Mesendoderm (in vitro differentiated cells): ENCODE measurements around the gene PCSK7.

Source experiments
- DNase-seq: peaks from one replicate; pipeline ENCODE4 v3.0.0; 2013
- H2AK5ac ChIP-seq: 2 replicates; pipeline ENCODE4 v1.6.1; 2013; ENCODE audit warnings: low read length, inconsistent platforms
- H2BK120ac ChIP-seq: 2 replicates; pipeline ENCODE4 v1.6.1; 2013; ENCODE audit warnings: low read depth, mild to moderate bottlenecking, low read length, moderate library complexity, mixed read lengths
- H2BK15ac ChIP-seq: replicated peaks from 2 replicates; pipeline ENCODE4 v1.6.1; 2013; ENCODE audit warnings: low read depth, mild to moderate bottlenecking, moderate library complexity
- H2BK5ac ChIP-seq: 2 replicates; pipeline ENCODE4 v1.6.1; 2013; ENCODE audit warnings: low read length, inconsistent platforms
- H3K18ac ChIP-seq: 2 replicates; pipeline ENCODE4 v1.6.1; 2013; ENCODE audit warnings: mild to moderate bottlenecking, low read length, mixed read lengths
- H3K23ac ChIP-seq: one replicate; pipeline ENCODE4 v1.6.1; 2013; ENCODE audit warnings: low read length
- H3K27ac ChIP-seq: 2 replicates; pipeline ENCODE4 v1.5.1; 2013; ENCODE audit warnings: low read depth, mild to moderate bottlenecking, inconsistent platforms, low read length, moderate library complexity
- H3K27me3 ChIP-seq: 2 replicates; pipeline ENCODE4 v1.6.1; 2013; ENCODE audit warnings: low read length, control low read depth, mild to moderate bottlenecking, inconsistent platforms; ENCODE audit not compliant: insufficient read depth, poor library complexity
- H3K36me3 ChIP-seq: 2 replicates; pipeline ENCODE4 v1.6.1; 2013; ENCODE audit warnings: low read length, inconsistent platforms; ENCODE audit not compliant: control insufficient read depth, insufficient read depth
- H3K4ac ChIP-seq: one replicate; pipeline ENCODE4 v1.6.1; 2013; ENCODE audit warnings: low read depth, mild to moderate bottlenecking, low read length, moderate library complexity
- H3K4me1 ChIP-seq: 2 replicates; pipeline ENCODE4 v1.6.1; 2013; ENCODE audit warnings: low read depth, low read length, inconsistent platforms; ENCODE audit not compliant: control insufficient read depth
- H3K4me2 ChIP-seq: 2 replicates; pipeline ENCODE4 v1.6.1; 2013; ENCODE audit warnings: low read length
- H3K4me3 ChIP-seq: 2 replicates; pipeline ENCODE4 v1.5.1; 2013; ENCODE audit warnings: mild to moderate bottlenecking, low read length
- H3K56ac ChIP-seq: one replicate; pipeline ENCODE4 v1.6.1; 2013; ENCODE audit warnings: low read length
- H3K79me1 ChIP-seq: 2 replicates; pipeline ENCODE4 v1.6.1; 2013; ENCODE audit warnings: low read length, inconsistent platforms
- H3K79me2 ChIP-seq: 2 replicates; pipeline ENCODE4 v1.6.1; 2013; ENCODE audit warnings: mild to moderate bottlenecking, low read length; ENCODE audit not compliant: control insufficient read depth, insufficient read depth
- H3K9ac ChIP-seq: 2 replicates; pipeline ENCODE4 v1.6.1; 2013; ENCODE audit warnings: low read length, inconsistent platforms
- H4K5ac ChIP-seq: one replicate; pipeline ENCODE4 v1.6.1; 2013; ENCODE audit warnings: low read length
- H4K8ac ChIP-seq: one replicate; pipeline ENCODE4 v1.6.1; 2013; ENCODE audit warnings: low read depth, mild to moderate bottlenecking, control low read depth, low read length, moderate library complexity
- WGBS: extraction: QIAGEN DNeasy Blood & Tissue Kit; methylation state at CpG from one replicate; pipeline ENCODE4 v1.1.7; 2013; ENCODE audit warnings: low lambda C conversion rate, missing lambda C conversion rate; ENCODE audit not compliant: insufficient coverage; ENCODE audit errors: extremely low coverage; 5-methylcytosine and 5-hydroxymethylcytosine counted together

Gene PCSK7

DNA sequence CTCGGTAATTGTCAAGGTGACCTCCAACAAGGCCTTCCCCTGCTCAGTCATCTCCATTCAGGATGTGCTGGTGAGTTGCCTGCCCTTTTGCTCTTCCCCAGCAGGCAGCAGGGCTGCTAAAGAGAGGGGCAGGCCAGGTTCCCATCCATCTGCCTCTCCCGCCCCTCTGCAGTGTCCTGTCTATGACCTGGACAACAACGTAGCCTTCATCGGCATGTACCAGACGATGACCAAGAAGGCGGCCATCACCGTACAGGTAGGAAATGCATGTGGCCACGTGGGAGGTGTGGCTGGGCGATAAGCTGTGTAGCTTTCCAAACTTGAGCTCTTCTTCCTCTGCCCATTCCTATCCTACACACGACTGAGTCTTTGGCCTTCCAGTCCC, 49.3 kb downstream of the PCSK7 start:
- Histone ChIP-seq H3K4me1 (peaks cover 7% of the 10 kb centered on the region), H4K5ac (no peak overlapping the region), H3K4me2 (no peak overlapping the region), H4K8ac (no peak overlapping the region), H3K9ac (no peak overlapping the region), H2BK120ac (no peak overlapping the region), H2BK5ac (no peak overlapping the region), H3K18ac (no peak overlapping the region), H3K79me1 (no peaks in the 10 kb centered on the region), H3K4ac (no peak overlapping the region), H3K4me3 (no peak overlapping the region), H3K79me2 (no peaks in the 10 kb centered on the region), H3K27ac (no peak overlapping the region), H3K36me3 (no peaks in the 10 kb centered on the region), H2AK5ac (no peak overlapping the region), H3K27me3 (no peaks in the 10 kb centered on the region), H3K56ac (no peak overlapping the region), H3K23ac (no peak overlapping the region), H2BK15ac (no peak overlapping the region)
- WGBS = no CpG with 5 or more reads among the region's 10 CpGs
- no peak for DNase-seq

DNA sequence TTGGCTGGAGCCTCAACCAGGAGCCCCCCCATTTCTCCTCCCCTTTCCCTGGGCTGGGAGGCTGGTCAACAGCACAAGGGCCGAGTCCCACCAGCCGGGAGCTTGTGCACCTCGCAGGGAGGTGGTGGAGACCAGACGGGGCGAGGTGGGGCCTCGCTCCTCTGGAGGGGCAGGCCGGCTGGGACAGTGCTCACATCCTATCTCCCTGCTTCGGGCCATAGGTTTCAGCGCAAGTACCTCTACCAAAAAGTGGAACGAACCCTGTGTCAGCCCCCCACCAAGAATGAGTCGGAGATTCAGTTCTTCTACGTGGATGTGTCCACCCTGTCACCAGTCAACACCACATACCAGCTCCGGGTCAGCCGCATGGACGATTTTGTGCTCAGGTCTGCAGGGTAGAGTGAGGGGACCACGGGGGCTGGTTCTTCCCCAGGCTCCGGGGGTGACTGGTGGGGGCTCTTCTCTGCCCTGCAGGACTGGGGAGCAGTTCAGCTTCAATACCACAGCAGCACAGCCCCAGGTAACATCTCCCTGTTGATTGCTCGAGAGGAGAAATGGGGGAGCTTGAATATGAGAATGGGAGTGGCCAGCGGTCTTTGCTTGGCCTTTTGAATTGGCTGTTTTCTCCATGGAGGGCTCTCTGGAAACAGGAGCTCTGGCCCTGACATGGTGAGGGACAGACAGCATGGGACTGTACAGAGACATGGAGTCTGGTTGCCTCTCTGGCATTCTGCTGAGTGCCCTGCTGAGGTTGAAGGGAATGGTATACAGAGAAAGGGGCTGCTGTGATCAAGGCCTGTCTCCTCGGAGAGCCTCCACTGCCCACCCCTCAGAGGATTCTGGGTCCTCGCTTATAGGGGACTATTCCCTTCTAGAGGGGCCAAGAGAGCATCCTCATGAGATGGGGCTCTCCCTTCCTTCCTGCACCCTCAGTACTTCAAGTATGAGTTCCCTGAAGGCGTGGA, 50.0 kb downstream of the PCSK7 start:
- H3K23ac ChIP-seq = no peak overlapping the region
- no peaks in the 10 kb centered on the region for H3K27me3 ChIP-seq
- H3K56ac ChIP-seq = peak overlapping the region; percentile 10
- no peak overlapping the region for H3K4ac ChIP-seq
- H3K27ac ChIP-seq = no peak overlapping the region
- H3K79me1 ChIP-seq = no peaks in the 10 kb centered on the region
- no peak overlapping the region for H3K4me2 ChIP-seq
- no peak for DNase-seq
- no peaks in the 10 kb centered on the region for H3K79me2 ChIP-seq
- no CpG with 5 or more reads among the region's 22 CpGs for WGBS
- H2AK5ac ChIP-seq = no peak overlapping the region
- H4K8ac ChIP-seq = no peak overlapping the region
- H4K5ac ChIP-seq = no peak overlapping the region
- H3K36me3 ChIP-seq = no peaks in the 10 kb centered on the region
- peaks cover 7% of the 10 kb centered on the region for H3K4me1 ChIP-seq
- no peak overlapping the region for H3K18ac ChIP-seq
- no peak overlapping the region for H3K4me3 ChIP-seq
- H2BK120ac ChIP-seq = no peak overlapping the region
- H2BK15ac ChIP-seq = no peak overlapping the region
- no peak overlapping the region for H3K9ac ChIP-seq
- no peak overlapping the region for H2BK5ac ChIP-seq

DNA sequence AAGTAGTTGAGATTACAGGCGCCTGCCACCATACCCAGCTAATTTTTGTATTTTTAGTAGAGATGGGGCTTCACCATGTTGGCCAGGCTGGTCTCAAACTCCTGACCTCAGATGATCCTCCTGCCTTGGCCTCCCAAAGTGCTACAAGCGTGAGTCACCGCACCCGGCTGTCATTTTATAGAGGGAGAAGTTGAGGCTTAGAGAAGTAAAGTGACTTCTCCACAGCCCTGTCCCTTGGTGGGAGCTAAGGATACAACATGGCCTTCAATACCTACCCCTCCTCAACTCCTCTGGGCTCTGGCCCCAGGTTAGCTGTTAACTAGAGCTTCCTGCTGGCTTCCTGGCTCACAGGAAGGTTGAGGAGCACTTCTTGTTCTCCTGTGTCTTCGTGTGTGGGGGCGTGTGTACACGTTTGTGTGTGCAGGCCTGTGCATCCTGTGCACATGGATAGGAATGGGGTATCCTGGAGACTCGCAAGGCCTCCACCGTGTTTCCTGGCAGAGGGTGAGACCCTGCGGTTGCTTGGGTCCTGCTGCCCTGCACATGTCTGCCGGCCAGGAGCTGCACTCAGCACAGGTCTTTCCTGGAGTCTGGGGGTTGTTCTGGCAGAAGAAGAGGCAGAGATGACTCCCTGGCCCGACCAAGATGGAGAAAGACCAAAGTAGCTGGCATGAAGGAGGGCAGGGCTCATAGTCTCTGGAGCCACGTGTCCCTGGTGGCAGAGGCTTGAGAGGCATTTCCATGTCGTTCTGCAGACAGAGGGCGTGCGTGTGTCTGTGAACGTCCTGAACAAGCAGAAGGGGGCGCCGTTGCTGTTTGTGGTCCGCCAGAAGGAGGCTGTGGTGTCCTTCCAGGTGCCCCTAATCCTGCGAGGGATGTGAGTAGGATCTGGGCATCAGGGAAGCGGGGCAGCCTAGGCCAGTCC, 51.0 kb downstream of the PCSK7 start:
- Histone ChIP-seq H3K27me3 (no peaks in the 10 kb centered on the region), H2BK120ac (no peak overlapping the region), H3K79me2 (no peaks in the 10 kb centered on the region), H4K5ac (no peak overlapping the region), H3K4me1 (peaks cover 7% of the 10 kb centered on the region), H2AK5ac (peak overlapping the region; percentile 4), H3K9ac (no peak overlapping the region), H4K8ac (no peak overlapping the region), H2BK15ac (no peak overlapping the region), H3K4ac (peak overlapping the region; percentile 75), H3K23ac (no peak overlapping the region), H3K56ac (peak overlapping the region; percentile 64), H3K27ac (no peak overlapping the region), H2BK5ac (no peak overlapping the region), H3K4me2 (no peak overlapping the region), H3K4me3 (no peak overlapping the region), H3K18ac (no peak overlapping the region), H3K79me1 (no peaks in the 10 kb centered on the region), H3K36me3 (no peaks in the 10 kb centered on the region)
- WGBS = no CpG with 5 or more reads among the region's 22 CpGs
- peak; percentile 94 for DNase-seq

DNA sequence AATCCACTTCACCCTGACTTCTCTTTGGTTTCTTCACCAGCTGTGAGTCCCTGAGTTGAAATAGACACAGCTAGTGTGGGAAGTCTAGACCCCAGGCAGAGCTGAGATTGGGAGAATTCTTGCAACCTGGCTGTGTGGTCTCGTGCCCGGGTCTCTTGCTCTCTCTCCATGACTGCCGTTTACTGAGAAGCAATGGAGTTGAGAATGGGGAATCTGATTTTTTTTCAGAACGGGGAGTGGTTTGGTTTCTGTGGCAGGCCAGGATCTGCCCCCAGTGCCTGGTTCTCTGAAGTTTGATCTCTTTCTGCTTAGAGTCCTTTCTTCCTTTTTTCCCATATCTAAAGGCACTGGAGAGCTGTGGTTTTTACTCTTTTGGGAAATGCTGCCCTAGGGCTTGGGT, 51.9 kb downstream of the PCSK7 start:
- Histone ChIP-seq H2BK5ac (no peak overlapping the region), H2BK15ac (no peak overlapping the region), H3K27ac (no peak overlapping the region), H3K56ac (peak overlapping the region; percentile 98), H3K23ac (no peak overlapping the region), H3K27me3 (no peaks in the 10 kb centered on the region), H3K79me2 (no peaks in the 10 kb centered on the region), H4K8ac (no peak overlapping the region), H3K4me1 (peaks cover 7% of the 10 kb centered on the region), H2AK5ac (no peak overlapping the region), H3K4me2 (no peak overlapping the region), H3K4me3 (no peak overlapping the region), H2BK120ac (no peak overlapping the region), H3K36me3 (no peaks in the 10 kb centered on the region), H4K5ac (no peak overlapping the region), H3K79me1 (no peaks in the 10 kb centered on the region), H3K9ac (peak overlapping the region; percentile 94), H3K18ac (peak overlapping the region; percentile 51), H3K4ac (no peak overlapping the region)
- no CpG with 5 or more reads among the region's 4 CpGs for WGBS
- DNase-seq = peak; percentile 31

DNA sequence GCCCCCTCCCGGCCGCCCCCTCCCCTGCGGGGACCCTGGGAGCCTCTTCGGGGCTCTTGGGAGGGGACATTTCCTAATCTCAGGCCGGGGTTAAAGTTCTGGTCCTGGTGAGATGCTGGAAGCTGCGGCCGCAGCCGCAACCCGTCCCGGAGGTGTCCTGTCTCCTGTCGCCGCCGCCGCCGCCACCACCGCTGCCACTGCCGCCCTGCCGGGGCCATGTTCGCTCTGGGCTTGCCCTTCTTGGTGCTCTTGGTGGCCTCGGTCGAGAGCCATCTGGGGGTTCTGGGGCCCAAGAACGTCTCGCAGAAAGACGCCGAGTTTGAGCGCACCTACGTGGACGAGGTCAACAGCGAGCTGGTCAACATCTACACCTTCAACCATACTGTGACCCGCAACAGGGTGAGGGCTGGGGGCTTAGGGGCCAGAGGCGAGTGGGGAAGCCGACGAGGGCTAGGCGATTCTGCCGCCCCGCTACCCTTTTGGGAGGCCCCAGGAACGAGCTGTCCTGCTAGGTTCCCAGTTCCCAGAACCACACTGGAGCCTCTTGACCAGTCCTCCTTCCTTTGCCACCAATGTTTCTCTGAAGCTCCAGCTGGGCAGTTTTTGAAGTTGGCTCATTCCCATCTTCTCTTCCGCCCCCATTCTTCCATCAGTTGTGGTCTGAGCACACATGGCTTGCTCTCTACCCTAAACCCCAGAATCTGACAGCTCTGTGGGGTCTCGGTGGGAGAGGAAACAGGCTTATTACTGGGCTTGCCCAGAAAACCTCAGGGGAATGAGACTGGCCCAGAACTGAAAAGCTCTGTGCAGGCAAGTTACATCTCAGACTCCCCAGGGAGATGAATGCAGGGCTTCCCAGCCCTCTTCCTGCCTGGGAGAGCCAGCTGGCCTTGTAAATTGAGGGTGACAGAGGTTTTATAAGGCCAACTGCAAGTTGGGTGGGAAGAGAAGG, 52.5 kb downstream of the PCSK7 start:
- Histone ChIP-seq H3K4me2 (peak overlapping the region; percentile 98), H3K18ac (peak overlapping the region; percentile 81), H3K36me3 (no peaks in the 10 kb centered on the region), H2BK120ac (no peak overlapping the region), H4K5ac (no peak overlapping the region), H3K79me1 (no peaks in the 10 kb centered on the region), H3K4ac (peak overlapping the region; percentile 64), H3K56ac (peak overlapping the region; percentile 98), H2AK5ac (no peak overlapping the region), H3K27ac (peak overlapping the region; percentile 84), H4K8ac (no peak overlapping the region), H3K4me1 (peaks cover 7% of the 10 kb centered on the region), H3K23ac (peak overlapping the region; percentile 87), H2BK15ac (no peak overlapping the region), H3K9ac (peak overlapping the region; percentile 94), H3K79me2 (no peaks in the 10 kb centered on the region), H2BK5ac (peak overlapping the region; percentile 74), H3K4me3 (peak overlapping the region; percentile 73), H3K27me3 (no peaks in the 10 kb centered on the region)
- peak; percentile 38 for DNase-seq
- no CpG with 5 or more reads among the region's 39 CpGs for WGBS
